ENCODE data around the gene NCKAP1. TPM values are rescaled to one million over a fixed set of nuclear protein-coding genes. Genes with fewer than 3 reads are reported as not detected.
A peak's percentile ranks its signal among the peaks of the same experiment; 100 is the strongest.

The NCKAP1 gene
- total RNA-seq, 1 experiment from 2014 or later: 173 TPM

GRCh38 chr2:182973441-182974352, 64.6 kb downstream of the NCKAP1 start:
- DNase-seq (ENCODE audit: low spot score) (no peak), ATAC-seq (no peak)
- H3K9me3 Mint-ChIP-seq: peaks cover 3% of the 10 kb centered on the region
- H3K27me3 Mint-ChIP-seq (ENCODE audit: low read depth): no peaks in the 10 kb centered on the region
- ChIA-PET POLR2A (interaction anchor here (0.7 kb wide), 1 partner anchor 11 kb away, joined by 8 read pairs; no protein-coding TSS in a partner anchor), CTCF (interaction anchor here (0.8 kb wide), 1 partner anchor 211 kb away, joined by 4 read pairs; no protein-coding TSS in a partner anchor)
- no peak for TF ChIP-seq CBFB (CRISPR knock-in tag; IDR thresholded peaks at IDR 0.05; ENCODE audit: low read depth)
- TF ChIP-seq, protein P1, sequence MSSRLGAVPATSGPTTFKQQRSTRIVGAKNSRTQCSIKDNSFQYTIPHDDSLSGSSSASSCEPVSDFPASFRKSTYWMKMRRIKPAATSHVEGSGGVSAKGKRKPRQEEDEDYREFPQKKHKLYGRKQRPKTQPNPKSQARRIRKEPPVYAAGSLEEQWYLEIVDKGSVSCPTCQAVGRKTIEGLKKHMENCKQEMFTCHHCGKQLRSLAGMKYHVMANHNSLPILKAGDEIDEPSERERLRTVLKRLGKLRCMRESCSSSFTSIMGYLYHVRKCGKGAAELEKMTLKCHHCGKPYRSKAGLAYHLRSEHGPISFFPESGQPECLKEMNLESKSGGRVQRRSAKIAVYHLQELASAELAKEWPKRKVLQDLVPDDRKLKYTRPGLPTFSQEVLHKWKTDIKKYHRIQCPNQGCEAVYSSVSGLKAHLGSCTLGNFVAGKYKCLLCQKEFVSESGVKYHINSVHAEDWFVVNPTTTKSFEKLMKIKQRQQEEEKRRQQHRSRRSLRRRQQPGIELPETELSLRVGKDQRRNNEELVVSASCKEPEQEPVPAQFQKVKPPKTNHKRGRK (CRISPR knock-in tag; IDR thresholded peaks at IDR 0.05; ENCODE audit: borderline replicate concordance): no peak
- no peak for TF ChIP-seq SMAD3 (CRISPR knock-in tag; IDR thresholded peaks at IDR 0.05; ENCODE audit: borderline replicate concordance)
- TF ChIP-seq NR3C1 (CRISPR knock-in tag; conservative IDR thresholded peaks at IDR 0.05; ENCODE audit: low read depth): no peak
- no peak for TF ChIP-seq ZNF532 (CRISPR knock-in tag; IDR thresholded peaks at IDR 0.05; ENCODE audit: borderline replicate concordance)
- TF ChIP-seq USF2 (CRISPR knock-in tag; IDR thresholded peaks at IDR 0.05): no peak
- no peak for TF ChIP-seq CDX4 (CRISPR knock-in tag; IDR thresholded peaks at IDR 0.05; ENCODE audit: borderline replicate concordance)
- TF ChIP-seq, protein P2, sequence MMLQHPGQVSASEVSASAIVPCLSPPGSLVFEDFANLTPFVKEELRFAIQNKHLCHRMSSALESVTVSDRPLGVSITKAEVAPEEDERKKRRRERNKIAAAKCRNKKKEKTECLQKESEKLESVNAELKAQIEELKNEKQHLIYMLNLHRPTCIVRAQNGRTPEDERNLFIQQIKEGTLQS (CRISPR knock-in tag; conservative IDR thresholded peaks at IDR 0.05): no peak
- TF ChIP-seq ZBTB43 (CRISPR knock-in tag; IDR thresholded peaks at IDR 0.05): no peak
- H3K36me3 Mint-ChIP-seq: peaks cover 50% of the 10 kb centered on the region
- H3K4me1 Mint-ChIP-seq: no peaks in the 10 kb centered on the region
- H3K27ac Mint-ChIP-seq: 0 out of 2 replicates have a peak overlapping the region, but pooled peaks have one; percentile 14
- no peak overlapping the region for H3K4me3 Mint-ChIP-seq

GRCh38 chr2:182972548-182972942, 65.7 kb downstream of the NCKAP1 start:
- no peaks in the 10 kb centered on the region for H3K27me3 Mint-ChIP-seq (ENCODE audit: low read depth)
- POLR2A ChIA-PET: no interaction called here
- TF ChIP-seq USF2 (CRISPR knock-in tag; IDR thresholded peaks at IDR 0.05) (no peak), EMX1 (CRISPR knock-in tag; IDR thresholded peaks at IDR 0.05) (no peak), JAZF1 (CRISPR knock-in tag; IDR thresholded peaks at IDR 0.05) (no peak), ZNF396 (CRISPR knock-in tag; IDR thresholded peaks at IDR 0.05; ENCODE audit: borderline replicate concordance) (no peak), NR3C1 (CRISPR knock-in tag; conservative IDR thresholded peaks at IDR 0.05; ENCODE audit: low read depth) (no peak), FOXJ3 (CRISPR knock-in tag; IDR thresholded peaks at IDR 0.05; ENCODE audit: borderline replicate concordance) (no peak), SMAD4 (CRISPR knock-in tag; IDR thresholded peaks at IDR 0.05) (no peak), CBFB (CRISPR knock-in tag; IDR thresholded peaks at IDR 0.05; ENCODE audit: low read depth) (no peak), MAX (CRISPR knock-in tag; IDR thresholded peaks at IDR 0.05) (no peak)
- TF ChIP-seq, protein P3, sequence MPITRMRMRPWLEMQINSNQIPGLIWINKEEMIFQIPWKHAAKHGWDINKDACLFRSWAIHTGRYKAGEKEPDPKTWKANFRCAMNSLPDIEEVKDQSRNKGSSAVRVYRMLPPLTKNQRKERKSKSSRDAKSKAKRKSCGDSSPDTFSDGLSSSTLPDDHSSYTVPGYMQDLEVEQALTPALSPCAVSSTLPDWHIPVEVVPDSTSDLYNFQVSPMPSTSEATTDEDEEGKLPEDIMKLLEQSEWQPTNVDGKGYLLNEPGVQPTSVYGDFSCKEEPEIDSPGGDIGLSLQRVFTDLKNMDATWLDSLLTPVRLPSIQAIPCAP (CRISPR knock-in tag; IDR thresholded peaks at IDR 0.05): no peak
- TF ChIP-seq, protein P2 (CRISPR knock-in tag; conservative IDR thresholded peaks at IDR 0.05): no peak

More at GRCh38 chr2:182972548-182972942, 65.7 kb downstream of the NCKAP1 start:
- CTCF ChIA-PET: interaction anchor here (0.7 to 1.0 kb wide), 2 partner anchors 8 to 104 kb away, joined by 3 to 5 read pairs; no protein-coding TSS in a partner anchor
- H3K36me3 Mint-ChIP-seq: peaks cover 52% of the 10 kb centered on the region
- no peak overlapping the region for H3K27ac Mint-ChIP-seq
- H3K4me1 Mint-ChIP-seq: no peaks in the 10 kb centered on the region
- no peak overlapping the region for H3K4me3 Mint-ChIP-seq
- H3K9me3 Mint-ChIP-seq: peaks cover 3% of the 10 kb centered on the region
- ATAC-seq: no peak
- no peak for DNase-seq (ENCODE audit: low spot score)

Data from WTC11 (cell line).